EH (cell line): ENCODE results near the gene MRPL55.

Source experiments
- DNase-seq: peaks from one replicate; pipeline ENCODE4 v3.0.0-alpha.2; 2015; ENCODE audit warnings: low read depth

Gene MRPL55

DNA sequence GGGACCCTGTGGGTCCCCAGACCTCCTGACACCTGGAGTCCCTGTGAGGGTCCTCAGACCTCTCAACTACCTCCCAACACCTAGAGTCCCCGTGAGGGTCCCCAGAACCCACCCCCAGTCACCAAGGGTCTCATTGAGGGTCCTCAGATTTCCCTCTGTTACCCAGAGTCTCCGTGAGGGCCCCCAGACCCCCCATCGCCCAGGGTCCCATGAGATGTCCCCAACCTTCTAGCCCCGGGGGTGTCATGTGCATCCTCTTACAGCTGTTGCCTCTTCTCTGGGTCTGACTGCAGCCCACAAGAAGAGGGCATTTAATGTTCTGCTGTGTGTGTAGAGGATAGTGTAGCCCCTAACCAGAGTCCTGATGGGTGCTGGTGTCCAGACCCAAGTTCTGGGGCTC lies 38.7 kb upstream of the MRPL55 start:
- no peak for DNase-seq

DNA sequence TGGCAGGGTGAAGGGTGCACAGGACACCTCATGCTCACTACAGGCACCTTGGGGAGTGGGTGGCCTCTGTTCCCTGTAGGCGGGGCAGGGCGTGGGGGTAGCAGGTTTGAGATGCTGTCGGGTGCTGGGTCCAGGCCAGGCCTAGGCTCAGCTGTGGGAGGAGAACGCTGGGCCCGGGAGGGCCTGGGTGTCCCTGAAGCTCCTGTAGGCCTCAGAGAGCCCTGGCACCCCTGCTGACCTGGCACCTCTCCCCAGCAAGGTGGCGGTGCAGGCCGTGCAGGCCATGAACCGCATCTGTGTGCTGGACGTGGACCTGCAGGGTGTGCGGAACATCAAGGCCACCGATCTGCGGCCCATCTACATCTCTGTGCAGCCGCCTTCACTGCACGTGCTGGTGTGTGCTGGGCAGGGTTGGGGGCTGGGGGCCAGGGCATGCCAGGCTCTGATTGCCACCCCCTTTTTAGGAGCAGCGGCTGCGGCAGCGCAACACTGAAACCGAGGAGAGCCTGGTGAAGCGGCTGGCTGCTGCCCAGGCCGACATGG lies 38.1 kb upstream of the MRPL55 start:
- DNase-seq = no peak

GRCh38 chr1:228146417-228147150 lies 37.5 kb upstream of the MRPL55 start:
- DNase-seq = no peak

GRCh38 chr1:228145463-228146416 lies 36.6 kb upstream of the MRPL55 start:
- no peak for DNase-seq

- DNase-seq = no peak
These were observed 35.9 kb upstream of the MRPL55 start for GRCh38 chr1:228144993-228145343.

DNA sequence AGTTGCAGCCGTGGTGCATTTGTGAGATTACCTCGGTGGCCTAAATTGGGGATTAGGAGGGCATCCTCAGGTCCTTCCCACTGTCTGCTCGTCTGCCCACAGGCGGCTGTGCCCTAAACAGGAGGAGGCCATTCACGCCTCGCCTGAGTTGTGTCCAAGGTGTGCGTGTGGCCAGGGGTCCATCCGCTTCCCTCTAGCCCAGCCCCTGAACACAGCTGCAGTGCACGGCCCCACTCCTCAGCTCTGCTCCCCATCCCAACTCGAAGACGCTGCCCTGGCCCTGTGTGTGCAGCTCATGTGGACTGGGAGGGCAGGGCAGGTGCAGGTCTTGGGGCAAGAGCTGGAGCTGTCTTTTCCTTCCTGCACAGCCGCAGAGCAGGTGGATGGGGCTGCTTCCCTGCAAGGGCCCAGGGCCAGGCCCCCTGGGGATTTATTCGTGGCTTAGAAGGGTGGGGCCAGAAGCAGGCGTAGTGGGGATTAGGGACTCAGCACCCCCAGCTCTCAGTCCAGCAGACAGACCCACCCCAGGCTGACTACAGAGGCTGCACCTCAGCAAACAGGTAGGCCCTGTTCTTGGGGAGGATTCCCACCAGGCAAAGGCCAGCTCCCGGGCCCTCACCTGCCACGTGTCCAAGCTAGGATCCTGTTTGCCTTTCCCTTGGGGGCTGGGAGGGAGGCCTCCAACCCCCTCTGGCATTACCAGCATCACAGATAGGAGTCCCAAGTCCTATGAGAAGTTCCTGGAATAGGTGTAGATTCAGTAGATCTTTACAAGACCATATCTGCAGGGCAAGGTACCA lies 35.3 kb upstream of the MRPL55 start:
- no peak for DNase-seq

DNA sequence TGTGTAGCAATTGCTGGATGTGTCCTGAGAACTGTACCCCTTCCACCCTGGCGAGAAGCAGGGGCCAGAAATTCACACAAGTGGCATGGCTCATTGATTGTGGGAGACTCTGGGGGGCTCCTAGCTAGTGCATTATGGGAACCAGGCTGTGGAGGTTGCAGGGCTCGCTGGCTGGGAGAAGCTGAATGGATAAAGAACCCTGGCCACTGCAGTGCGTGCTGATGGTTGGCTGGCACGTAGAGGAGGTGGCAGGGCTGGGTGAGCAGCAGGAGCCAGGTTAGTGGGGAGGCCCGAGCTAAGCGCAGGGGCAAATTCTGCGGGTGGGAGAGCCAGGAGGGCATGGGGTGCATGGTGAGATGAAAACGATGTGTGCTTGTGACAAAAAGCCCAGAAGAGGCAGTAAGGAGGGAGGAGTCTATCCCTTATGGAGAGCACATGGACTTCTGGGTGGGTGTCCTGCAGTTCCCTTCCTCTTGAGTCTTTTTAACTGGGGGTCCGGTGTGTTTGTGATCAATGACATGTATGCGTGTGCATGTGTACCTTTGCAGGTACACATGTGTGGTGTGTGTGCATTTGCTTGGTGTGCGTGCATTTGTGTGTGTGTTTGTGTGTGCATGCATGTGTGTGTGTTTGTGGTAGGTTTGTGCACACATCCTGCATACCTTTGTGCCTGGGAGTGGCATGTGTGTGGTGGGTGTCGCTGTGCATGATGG lies 34.5 kb upstream of the MRPL55 start:
- DNase-seq = no peak

DNA sequence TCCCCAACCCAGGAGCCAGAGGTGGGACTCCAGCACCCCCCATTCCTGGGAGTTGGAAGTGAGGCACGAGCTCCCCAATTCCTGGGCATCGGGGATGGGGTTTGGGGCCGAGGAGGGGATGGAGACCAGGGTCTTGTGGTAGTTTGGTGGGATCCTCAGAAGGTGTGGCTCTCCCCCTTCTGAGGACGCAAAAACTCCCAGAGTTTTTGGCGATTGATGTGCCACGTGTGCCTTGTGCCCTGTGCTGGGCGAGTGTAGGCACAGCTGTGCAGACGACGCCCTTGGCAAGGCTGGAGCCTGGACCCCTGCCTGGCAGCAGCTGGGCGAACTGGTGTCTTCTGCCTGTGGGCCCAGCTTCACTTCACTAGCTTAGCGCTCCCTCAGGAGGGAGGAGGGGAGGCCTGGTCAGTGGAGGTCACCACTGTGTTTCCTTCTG lies 33.6 kb upstream of the MRPL55 start:
- no peak for DNase-seq

DNA sequence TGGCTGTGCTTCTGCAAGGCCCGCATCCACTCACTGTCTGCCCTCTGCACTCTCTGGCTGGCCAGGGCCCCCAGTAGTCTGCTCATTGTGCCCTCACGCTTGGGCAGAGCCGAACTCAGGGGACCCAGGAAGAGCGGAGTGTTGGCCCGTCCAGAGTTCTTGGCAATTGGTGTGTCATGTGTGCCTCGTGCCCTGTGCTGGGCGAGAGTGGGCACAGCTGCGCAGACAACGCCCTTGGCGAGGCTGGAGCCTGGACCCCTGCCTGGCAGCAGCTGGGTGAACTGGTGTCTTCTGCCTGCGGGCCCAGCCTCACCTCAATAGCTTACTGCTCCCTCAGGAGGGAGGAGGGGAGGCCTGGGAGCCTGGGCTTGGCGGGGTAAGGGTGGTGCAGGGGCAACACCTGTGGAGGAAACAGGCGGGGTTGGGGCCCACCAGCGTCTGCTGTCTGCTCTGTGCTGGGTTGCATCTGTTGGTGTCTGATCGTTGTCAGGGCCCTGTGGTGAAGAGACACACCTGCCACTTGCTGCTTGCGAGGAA lies 33.1 kb upstream of the MRPL55 start:
- no peak for DNase-seq

- DNase-seq = peak; percentile 64
These were observed 32.3 kb upstream of the MRPL55 start for GRCh38 chr1:228141226-228142044.

- no peak for DNase-seq
These were observed 31.7 kb upstream of the MRPL55 start for GRCh38 chr1:228140724-228141225.

DNA sequence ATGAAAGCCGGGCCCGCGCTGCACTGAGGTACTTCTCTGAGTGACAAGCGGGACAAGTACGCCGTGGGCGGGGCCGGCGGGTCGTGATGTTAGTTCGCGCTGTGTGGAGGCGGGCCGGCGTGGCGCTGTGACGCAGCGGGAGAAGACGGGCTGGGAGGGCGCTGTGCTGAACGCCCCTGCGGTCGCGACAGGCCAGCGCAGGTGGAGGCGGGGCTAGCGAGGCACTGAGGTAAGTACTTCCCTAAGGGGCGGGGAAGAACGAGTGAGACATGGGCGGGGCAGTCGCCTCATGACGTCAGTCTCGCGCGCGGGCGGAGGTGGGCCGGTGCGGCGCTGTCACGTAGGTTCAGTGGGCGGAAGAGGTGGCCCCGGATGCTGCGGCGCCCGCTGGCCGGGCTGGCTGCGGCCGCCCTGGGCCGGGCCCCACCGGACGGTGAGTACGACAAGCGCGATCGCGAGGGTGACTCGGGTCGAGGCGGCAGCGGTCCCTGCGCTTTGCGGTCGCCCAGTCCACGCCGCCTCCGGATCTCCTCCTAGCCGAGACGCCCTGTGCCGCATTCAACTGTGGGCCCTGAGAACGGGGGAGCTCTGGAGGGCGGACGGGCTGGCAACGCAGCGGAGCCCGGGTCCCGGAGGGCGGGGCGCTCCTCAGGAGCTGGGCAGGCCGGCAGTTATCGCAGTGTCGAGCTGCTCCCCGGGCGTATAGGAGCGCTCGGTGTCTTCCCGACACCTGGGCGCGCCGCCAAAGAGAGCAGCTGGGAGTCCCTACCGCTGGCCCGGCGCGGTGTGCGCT lies 31.0 kb upstream of the MRPL55 start, which contains the start of gene GUK1:
Gene GUK1, plus strand, starts transcription at position 349 of the 793 bp plus-strand sequence. Its CDS starts 24 bp downstream, at position 373.
- DNase-seq = peak; percentile 100

DNA sequence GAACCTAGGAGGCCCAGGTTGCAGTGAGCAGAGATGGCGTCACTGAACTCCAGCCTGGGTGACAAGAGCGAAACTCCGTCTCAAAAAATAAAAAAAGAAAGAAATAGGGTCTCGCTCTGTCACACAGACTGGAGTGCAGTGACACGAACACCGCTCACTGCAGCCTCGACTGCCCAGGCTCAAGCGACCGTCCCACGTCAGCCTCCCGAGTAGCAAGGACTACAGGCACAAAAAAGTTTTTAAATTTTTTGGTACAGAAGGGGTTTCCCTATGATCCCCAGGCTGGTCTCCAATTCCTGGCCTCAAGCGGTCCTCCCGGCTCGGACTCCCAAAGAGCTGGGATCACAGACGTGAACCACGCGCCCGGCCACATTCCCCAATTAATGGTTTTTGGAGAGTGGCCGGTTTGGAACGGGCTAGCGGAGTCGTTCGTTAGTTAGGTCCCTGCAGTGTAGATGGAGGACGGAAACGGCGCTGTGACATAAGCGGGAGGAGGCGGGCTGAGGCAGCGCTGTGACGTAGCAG lies 30.4 kb upstream of the MRPL55 start:
- no peak for DNase-seq

- DNase-seq = no peak
These were observed 27.8 kb upstream of the MRPL55 start for GRCh38 chr1:228136901-228137300.

GRCh38 chr1:228134591-228134990 lies 25.5 kb upstream of the MRPL55 start:
- DNase-seq = no peak

DNA sequence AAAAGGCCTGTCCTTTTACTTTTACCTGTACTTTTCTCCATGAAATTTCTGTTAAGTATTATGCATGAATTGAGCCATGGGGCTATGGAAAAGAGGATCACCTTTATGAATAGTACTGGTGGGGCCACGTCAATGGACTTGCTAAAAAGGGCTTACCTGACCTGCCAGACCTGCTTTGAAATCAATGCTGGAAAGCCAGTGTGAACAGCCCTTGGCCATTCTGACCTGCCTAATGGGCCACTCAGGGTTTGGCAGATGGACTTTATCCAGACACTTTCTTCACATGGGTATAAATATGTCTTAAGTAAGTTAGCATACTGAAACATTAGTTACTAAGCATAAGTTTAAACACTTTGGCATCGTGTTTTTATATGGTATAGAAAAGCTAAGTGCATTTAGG lies 22.7 kb upstream of the MRPL55 start:
- DNase-seq = no peak

- no peak for DNase-seq
These were observed 16.1 kb upstream of the MRPL55 start for GRCh38 chr1:228125185-228125584.

DNA sequence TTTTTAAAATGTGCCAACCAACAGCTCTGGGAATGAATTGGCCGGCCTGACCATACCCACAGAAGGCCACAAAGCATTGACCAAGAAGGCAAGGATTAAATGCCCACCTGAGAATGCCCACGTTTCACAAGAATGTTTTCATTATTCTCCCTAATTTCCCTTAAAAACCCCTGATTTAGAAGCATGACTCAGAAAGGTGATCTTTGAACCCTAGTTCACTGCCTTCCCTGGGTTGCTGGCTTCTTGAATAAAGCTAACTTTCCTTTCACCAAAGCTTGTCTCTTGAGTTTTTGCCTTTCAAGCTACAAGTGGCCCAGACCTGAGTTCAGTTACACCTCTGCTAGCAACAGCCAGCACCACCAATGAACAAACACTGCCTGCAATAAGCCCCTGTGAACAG lies 14.4 kb upstream of the MRPL55 start:
- DNase-seq = no peak

- DNase-seq = no peak
These were observed 13.9 kb upstream of the MRPL55 start for GRCh38 chr1:228122921-228123441.
